GM19395 (cell line): ENCODE measurements around the gene NR2C2.
"Not testable (repeated sequence)": the region's sequence is repeated elsewhere in the genome, so short reads cannot be mapped to it uniquely, and the experiment has no call there.

Source experiments
- ATAC-seq: cut with Tn5 transposase; IDR thresholded peaks from one replicate; pipeline ENCODE4 v1.9.1; 2021; ENCODE audit warnings: mild to moderate bottlenecking, moderate library complexity; ENCODE audit not compliant: unreplicated experiment

NR2C2 gene

DNA sequence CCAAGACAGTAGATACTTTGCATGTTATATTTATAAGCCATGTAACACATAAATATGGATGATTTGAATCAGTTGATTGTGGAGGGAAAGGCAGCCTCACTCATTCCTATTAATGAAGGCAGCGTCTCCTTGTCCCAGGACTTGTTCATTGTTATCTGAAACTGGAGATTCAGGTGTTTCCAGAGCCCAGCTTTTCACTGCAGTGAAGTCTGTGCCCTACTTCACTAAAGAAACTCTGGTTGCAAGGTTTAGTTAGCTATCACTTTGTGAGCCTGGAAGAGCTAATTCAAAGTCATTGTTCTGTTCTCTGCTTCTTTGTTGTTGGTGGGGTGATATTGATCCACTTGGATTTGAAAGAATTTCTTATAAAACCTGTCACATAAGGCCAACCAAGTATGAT lies 9.8 kb downstream of the NR2C2 start:
- ATAC-seq: no peak

DNA sequence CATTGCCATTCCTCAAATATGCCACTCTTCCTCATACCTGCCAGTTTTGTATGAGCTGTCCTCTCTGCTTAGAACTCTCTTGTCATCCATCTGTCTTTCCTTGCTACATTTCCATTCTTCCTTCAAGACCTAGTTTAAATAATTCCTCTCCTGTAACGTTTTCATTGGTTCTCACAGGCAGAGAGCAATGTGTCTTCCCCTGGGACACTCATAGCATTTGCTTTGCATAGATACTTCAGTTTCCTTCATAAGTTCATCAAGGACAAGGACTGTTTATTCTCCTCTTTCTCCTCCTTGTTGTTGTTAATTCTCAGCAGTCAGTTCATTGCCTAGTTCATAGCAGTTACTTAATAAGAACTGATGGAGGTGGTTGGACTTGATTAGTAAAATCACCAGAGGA lies 10.5 kb downstream of the NR2C2 start:
- no peak for ATAC-seq

GRCh38 chr3:14959359-14959943 lies 12.1 kb downstream of the NR2C2 start:
- ATAC-seq: peak; percentile 73

- ATAC-seq: no peak
These were observed 15.4 kb downstream of the NR2C2 start for GRCh38 chr3:14962762-14963161.

DNA sequence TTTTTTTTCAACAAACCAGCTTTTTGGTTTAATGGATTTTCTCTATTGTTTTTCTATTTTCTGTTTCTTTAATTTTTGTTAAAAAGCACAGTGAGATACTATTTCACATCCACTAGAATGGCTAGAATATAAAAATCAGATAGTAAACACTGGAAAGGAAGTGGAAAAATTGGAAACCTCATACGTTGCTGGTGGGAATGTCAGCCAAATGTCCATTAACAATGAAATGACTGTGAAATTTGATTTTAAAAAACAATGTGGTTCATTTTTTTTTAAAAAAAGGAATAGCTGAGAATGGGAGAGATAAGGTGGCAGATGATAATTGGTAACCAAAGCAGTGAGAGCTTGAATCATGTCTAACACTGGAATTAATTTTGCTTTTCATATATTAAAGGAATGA lies 19.9 kb downstream of the NR2C2 start:
- no peak for ATAC-seq

DNA sequence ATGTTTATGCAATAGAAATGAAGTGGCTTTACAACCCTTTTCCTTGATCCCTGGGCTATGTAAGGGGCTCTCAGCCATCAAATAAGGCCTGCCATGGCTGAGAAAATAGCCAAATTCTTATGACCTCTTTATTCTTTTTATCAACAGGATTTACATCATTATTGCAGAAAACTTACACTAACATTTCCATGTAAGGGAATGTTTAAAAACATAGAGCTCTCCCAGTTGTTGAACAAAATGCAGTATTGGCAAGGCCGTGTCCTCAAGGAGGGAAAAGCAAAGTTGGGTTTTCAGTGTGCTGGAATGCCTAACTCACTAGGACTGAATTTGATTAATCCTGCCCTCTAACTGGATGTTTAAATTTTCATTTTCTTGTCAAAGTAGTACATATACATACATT lies 22.3 kb downstream of the NR2C2 start:
- ATAC-seq: no peak

- no peak for ATAC-seq
These were observed 28.9 kb downstream of the NR2C2 start for GRCh38 chr3:14976317-14976716.

- no peak for ATAC-seq
These were observed 33.3 kb downstream of the NR2C2 start for GRCh38 chr3:14980689-14981088.

- no peak for ATAC-seq
These were observed 37.3 kb downstream of the NR2C2 start for GRCh38 chr3:14984581-14985113.

GRCh38 chr3:14988988-14989394 lies 41.6 kb downstream of the NR2C2 start:
- peak; percentile 100 for ATAC-seq

GRCh38 chr3:14989943-14990779 lies 42.8 kb downstream of the NR2C2 start:
- no peak for ATAC-seq

GRCh38 chr3:14990780-14991148 lies 43.4 kb downstream of the NR2C2 start:
- no peak for ATAC-seq

- ATAC-seq: no peak
These were observed 43.9 kb downstream of the NR2C2 start for GRCh38 chr3:14991151-14991742.

- ATAC-seq: no peak
These were observed 44.6 kb downstream of the NR2C2 start for GRCh38 chr3:14991818-14992612.

DNA sequence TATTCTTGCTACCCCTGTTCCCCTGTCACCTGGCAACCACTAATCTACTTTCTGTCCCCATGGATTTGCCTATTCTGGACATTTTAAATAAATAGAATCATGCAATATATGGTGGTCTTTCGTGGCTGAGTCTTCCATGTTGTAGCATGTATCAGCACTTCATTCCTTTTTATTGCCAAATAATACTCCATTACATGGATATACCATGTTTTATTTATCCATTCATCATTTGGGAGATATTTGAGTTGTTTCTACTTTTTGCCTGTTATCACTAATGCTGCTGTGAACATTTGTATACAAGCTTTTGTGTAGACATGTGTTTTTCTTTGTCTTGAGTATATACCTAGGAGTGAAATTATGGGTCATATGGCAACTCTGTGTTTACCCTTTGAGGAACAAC lies 50.6 kb downstream of the NR2C2 start:
- no peak for ATAC-seq

DNA sequence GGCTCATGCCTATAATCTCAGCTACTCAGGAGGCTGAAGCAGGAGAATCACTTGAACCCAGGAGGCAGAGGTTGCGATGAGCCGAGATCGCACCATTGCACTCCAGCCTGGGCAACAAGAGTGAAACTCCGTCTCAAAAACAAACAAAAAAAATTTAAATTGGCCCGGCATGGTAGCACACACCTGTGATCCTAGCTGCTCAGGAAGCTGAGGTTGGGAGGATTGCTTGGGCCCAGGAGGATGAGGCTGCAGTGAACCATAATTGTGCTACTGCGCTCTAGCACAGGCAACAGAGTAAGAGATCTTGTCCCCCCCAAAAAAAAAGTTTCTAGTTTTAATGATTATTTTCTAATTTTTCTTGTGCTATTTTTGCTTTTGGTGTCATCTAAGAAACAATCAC lies 51.8 kb downstream of the NR2C2 start:
- not testable (repeated sequence) for ATAC-seq

GRCh38 chr3:15007681-15008141 lies 60.3 kb downstream of the NR2C2 start:
- no peak for ATAC-seq

DNA sequence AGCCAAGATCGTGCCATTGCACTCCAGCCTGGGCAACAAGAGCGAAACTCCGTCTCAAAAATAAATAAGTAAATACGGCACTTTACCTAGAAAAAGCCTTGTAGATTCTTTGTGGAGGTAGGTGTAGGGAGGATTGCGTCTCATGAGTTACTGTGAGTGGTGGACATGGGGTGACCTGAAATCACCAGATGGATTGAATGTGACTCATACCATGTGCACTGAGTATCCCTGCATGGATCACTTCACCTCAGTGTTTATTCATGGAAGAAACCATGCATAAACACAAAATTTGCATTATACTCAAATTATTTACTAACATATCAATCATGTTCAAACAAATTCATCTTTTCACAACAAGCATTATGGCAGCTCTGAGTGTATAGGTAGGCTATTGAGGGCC lies 61.8 kb downstream of the NR2C2 start:
- ATAC-seq: no peak

DNA sequence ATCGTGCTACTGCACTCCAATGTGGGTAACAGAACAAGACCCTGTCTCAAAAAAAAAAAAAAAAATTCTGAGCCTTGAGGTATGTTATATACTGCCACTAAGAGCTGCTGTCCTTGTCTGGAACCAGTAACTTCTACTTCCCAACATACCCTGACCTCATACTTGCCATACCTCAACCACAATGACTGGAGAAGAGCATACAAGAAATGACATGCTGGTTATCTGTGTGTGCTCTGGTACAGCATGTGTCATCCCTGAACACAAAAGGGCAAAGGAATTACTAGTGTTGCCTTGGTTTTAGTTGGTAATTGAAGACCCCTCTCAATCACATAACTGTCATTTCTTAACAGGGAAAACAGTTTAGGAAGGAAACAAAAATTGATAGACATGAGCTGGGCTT lies 63.3 kb downstream of the NR2C2 start:
- no peak for ATAC-seq

DNA sequence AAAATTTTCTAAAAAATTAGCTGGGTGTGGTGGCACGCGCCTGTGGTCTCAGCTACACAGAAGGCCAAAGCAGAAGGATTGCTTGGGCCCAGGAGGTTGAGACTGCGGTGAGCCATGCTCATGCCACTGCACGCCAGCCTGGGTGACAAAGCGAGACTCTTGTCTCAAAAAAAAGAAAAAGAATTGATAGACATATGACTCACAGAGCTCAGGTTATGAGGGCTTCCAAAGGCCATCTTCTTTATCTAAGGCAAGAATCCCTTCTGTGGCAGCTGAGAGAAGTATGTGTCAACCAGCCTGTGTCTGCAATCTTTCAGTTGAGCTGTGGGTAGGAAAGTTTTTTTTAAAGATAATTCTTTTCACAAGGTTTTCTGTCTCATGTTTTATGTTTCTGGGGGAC lies 63.8 kb downstream of the NR2C2 start:
- ATAC-seq: no peak
